Mucosa of descending colon (tissue), 3 donors: ENCODE data around the gene SDK1. TPM values are rescaled to one million over a fixed set of nuclear protein-coding genes. Genes with fewer than 3 reads are reported as not detected.

Experiments
- ATAC-seq: fragments of 200-7000 bp; cut with Tn5 transposase; one replicate; pipeline ENCODE4 v1.9.1; 2020; ENCODE audit warnings: mild to moderate bottlenecking, moderate library complexity
- DNase-seq, 3 donors: peaks; one replicate each; pipeline ENCODE4 v3.0.0-alpha.2; 2020
- H3K36me3 ChIP-seq: fragments of 200-600 bp; one replicate; pipeline ENCODE4 v1.8.0; 2021; ENCODE audit warnings: low read depth, mild to moderate bottlenecking
- H3K4me1 ChIP-seq: fragments of 200-600 bp; one replicate; pipeline ENCODE4 v1.8.0; 2021; ENCODE audit warnings: low read depth, mild to moderate bottlenecking
- H3K4me3 ChIP-seq: fragments of 200-600 bp; one replicate; pipeline ENCODE4 v1.8.0; 2021; ENCODE audit warnings: mild to moderate bottlenecking
- H3K9me3 ChIP-seq: fragments of 200-600 bp; one replicate; pipeline ENCODE4 v1.8.0; 2021; ENCODE audit warnings: mild to moderate bottlenecking
- intact Hi-C, 2 donors: fragments of 100-400 bp; cut with DNase I in 1 of 2; cut with micrococcal nuclease in 1 of 2; formaldehyde crosslinking; loops; one replicate each; pipeline versions ENCODE4 v1.11.0 to v1.11.1; 2022; cut with DNase I, micrococcal nuclease
- total RNA-seq, 3 donors: library from RNA; stranded (reverse); fragmentation: NEBNext Ultra II Directional in 2 of 3; extraction: Animal tissue kit (Norgen Biotek cat#: 25700) in 2 of 3; gene quantifications; one replicate each; pipeline versions ENCODE4 v1.2.1 to v1.2.4, GENCODE V29; 2021 to 2023
- TF ChIP-seq, protein P1 (sequence below): fragments of 200-600 bp; IDR thresholded peaks from one replicate; pipeline ENCODE4 v1.8.0; 2022; ENCODE audit warnings: antibody characterized with exemption, mild to moderate bottlenecking
- donor health status: DM: no; HTN: no; CAD: no; lungs with moderate emphysema.
- donor health status: DM: no; HTN: no; CAD: no.
- donor health status: DM: no; HTN: yes; CAD: no.

The SDK1 gene
- total RNA-seq, 3 donors from 2014 or later = 2.7 to 20.2 (median 4.2) TPM

DNA sequence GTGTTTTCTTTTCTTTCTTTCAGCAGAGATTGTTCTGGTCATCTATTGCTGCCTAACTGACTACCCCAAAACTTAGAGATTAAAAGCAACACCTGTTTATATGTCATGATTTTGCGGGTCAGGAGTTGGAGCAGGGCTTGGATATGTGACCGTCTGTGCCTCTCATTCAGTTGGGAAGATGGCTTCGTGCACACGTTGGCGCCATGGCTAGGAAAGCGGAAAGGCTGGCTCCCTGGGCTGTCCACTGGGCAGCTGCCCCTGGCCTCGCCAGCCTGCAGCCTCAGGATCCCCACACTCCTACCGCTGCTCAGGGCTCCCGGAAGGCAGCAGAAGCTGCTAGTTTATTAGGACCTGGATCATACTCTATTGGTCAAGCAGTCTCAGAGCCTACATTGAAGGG lies 742.9 kb downstream of the SDK1 start:
- Histone ChIP-seq H3K4me3 (no peak overlapping the region), H3K36me3 (no peaks in the 10 kb centered on the region), H3K4me1 (no peaks in the 10 kb centered on the region), H3K9me3 (no peaks in the 10 kb centered on the region)
- TF ChIP-seq, protein P1, sequence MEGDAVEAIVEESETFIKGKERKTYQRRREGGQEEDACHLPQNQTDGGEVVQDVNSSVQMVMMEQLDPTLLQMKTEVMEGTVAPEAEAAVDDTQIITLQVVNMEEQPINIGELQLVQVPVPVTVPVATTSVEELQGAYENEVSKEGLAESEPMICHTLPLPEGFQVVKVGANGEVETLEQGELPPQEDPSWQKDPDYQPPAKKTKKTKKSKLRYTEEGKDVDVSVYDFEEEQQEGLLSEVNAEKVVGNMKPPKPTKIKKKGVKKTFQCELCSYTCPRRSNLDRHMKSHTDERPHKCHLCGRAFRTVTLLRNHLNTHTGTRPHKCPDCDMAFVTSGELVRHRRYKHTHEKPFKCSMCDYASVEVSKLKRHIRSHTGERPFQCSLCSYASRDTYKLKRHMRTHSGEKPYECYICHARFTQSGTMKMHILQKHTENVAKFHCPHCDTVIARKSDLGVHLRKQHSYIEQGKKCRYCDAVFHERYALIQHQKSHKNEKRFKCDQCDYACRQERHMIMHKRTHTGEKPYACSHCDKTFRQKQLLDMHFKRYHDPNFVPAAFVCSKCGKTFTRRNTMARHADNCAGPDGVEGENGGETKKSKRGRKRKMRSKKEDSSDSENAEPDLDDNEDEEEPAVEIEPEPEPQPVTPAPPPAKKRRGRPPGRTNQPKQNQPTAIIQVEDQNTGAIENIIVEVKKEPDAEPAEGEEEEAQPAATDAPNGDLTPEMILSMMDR = no peak
- ATAC-seq (no peak), DNase-seq (no peak)
- intact Hi-C loops = no loop called here

DNA sequence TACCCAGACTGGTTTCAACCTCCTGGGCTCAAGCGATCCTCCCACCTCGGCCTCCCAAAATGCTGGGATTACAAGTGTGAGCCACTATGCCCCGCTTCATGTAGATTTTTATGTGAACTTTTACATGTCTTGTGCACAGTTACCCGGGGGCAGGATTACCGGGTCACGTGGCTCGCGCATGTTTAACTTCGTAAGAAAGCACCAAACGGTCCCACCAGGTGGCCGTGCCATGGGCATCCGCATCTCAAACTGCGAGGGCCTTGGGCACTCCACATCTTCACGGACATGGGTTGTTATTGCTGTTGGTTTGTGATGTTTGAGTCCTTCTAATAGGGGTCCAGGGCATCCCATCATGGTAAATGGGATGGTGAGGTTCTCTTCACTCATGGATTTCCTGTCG lies 744.4 kb downstream of the SDK1 start:
- no peak overlapping the region for H3K4me3 ChIP-seq
- no peaks in the 10 kb centered on the region for H3K4me1 ChIP-seq
- H3K36me3 ChIP-seq = no peaks in the 10 kb centered on the region
- H3K9me3 ChIP-seq = no peaks in the 10 kb centered on the region
- intact Hi-C loops = no loop called here
- no peak for DNase-seq
- ATAC-seq = no peak
- TF ChIP-seq, protein P1 = no peak

DNA sequence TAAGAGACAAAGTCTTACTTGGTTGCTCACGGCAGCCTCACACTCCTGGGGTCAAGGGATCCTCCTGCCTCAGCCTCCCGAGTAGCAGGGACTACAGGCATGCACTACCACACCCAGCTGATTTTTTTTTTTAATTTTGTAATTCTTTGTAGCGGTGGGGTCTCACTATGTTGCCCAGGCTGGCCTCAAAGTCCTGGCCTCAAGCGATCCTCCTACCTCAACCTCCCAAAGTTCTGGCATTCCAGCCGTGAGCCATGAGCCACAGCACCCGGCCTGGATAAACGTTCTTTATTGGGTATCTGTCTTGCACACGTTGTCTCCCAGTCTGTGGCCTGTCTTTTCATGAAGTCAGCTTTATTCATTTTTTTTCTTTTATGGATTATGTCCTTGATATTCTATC lies 744.9 kb downstream of the SDK1 start:
- DNase-seq (no peak), ATAC-seq (no peak)
- no peaks in the 10 kb centered on the region for H3K36me3 ChIP-seq
- TF ChIP-seq, protein P1 = no peak
- intact Hi-C loops = no loop called here
- no peak overlapping the region for H3K4me3 ChIP-seq
- no peaks in the 10 kb centered on the region for H3K4me1 ChIP-seq
- no peaks in the 10 kb centered on the region for H3K9me3 ChIP-seq

DNA sequence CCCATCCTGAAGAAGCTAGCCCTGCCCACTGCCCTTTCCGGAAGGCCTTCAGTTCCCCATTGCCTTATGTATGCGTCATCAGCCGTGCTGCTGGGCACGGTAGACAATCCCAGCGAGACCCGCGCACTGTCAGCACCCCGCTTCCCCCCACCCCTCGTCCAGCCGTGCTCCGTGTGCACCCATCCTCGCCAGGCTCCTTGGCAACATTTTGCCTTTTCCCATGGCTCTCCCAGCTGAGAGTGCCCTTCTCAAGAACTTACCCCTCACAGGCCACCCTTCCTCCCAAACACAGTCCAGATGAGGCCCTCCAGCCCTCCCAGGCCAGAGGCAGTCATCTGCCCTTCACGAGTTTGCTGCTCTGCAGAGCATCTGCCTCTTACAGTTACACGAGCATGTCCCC lies 747.3 kb downstream of the SDK1 start:
- TF ChIP-seq, protein P1 = no peak
- DNase-seq (no peak), ATAC-seq (no peak)
- Histone ChIP-seq H3K9me3 (no peaks in the 10 kb centered on the region), H3K4me3 (no peak overlapping the region), H3K4me1 (no peaks in the 10 kb centered on the region), H3K36me3 (no peaks in the 10 kb centered on the region)
- intact Hi-C loops = no loop called here

DNA sequence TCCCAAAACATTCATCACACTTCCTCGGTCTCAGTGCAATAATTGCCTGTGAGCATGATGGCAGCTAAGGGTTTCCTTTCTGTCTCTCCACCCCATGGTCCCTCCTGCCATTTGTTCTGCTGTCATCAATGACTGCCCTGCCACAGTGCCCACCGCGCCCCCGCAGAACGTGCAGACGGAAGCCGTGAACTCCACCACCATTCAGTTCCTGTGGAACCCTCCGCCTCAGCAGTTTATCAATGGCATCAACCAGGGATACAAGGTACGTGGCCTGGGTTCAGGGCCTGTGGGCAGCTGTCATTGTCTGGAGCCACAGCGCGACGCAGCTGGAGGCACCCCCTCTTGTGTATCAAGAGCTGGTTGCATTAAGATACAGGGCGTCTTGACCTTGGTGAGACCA lies 748.1 kb downstream of the SDK1 start:
- Histone ChIP-seq H3K4me3 (no peak overlapping the region), H3K36me3 (no peaks in the 10 kb centered on the region), H3K4me1 (no peaks in the 10 kb centered on the region), H3K9me3 (no peaks in the 10 kb centered on the region)
- ATAC-seq = no peak
- intact Hi-C loops = no loop called here
- TF ChIP-seq, protein P1 = no peak
- DNase-seq = no peak

DNA sequence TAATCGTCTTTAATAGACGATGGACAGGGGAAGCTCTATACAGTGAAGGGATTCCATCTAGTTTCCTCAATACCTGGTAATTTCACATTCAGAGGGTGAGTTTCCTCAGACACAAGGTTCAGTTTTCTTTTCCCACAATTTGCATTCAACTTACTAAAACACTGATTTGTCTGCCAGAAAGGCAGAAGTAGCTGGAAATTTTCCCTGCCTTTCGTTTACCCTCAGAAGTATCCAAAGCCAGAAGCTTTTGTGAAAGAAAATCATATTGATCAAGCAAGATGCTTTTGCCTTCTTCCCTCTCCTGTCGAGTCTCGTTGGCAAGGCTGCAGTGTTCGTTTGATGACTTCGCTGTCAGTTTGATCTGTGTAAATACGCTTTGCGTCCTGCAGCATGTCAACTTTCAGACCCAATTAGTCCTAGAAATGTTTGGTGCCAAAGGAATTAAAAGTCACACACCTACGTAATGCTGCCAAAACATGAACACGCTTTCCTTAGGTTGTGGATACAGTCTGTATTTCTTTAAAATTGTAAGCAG lies 749.1 kb downstream of the SDK1 start:
- Histone ChIP-seq H3K4me3 (no peak overlapping the region), H3K36me3 (no peaks in the 10 kb centered on the region), H3K9me3 (no peaks in the 10 kb centered on the region), H3K4me1 (no peaks in the 10 kb centered on the region)
- intact Hi-C loops = no loop called here
- DNase-seq (no peak), ATAC-seq (no peak)
- TF ChIP-seq, protein P1 = no peak
